Loucy (cell line): Measurements from ENCODE around the gene TBC1D8.

Experiments
- H2AFZ ChIP-seq: fragments of 200-600 bp; sonication (generic); 2 replicates; pipeline ENCODE4 v1.6.0; 2016; ENCODE audit warnings: antibody characterized with exemption, mild to moderate bottlenecking, low read length, moderate library complexity
- H3F3A ChIP-seq: fragments of 200-600 bp; 2 replicates; pipeline ENCODE4 v1.6.0; 2016; ENCODE audit warnings: antibody characterized with exemption, low read depth, mild to moderate bottlenecking
- H3K27me3 ChIP-seq: fragments of 200-600 bp; sonication (generic); 2 replicates; pipeline ENCODE4 v1.6.1; 2014; ENCODE audit warnings: low read length, mild to moderate bottlenecking; ENCODE audit not compliant: insufficient read depth, poor library complexity, severe bottlenecking
- H3K36me3 ChIP-seq: fragments of 200-600 bp; sonication (generic); 2 replicates; pipeline ENCODE4 v1.6.1; 2016; ENCODE audit warnings: low read length; ENCODE audit not compliant: insufficient read depth
- H3K4me1 ChIP-seq: fragments of 200-600 bp; sonication (generic); 2 replicates; pipeline ENCODE4 v1.5.1; 2014; ENCODE audit warnings: low read length, mild to moderate bottlenecking; ENCODE audit not compliant: insufficient read depth, poor library complexity, severe bottlenecking
- H3K4me2 ChIP-seq: fragments of 200-600 bp; sonication (generic); 2 replicates; pipeline ENCODE4 v1.6.0; 2014; ENCODE audit warnings: antibody characterized with exemption, low read length, low read depth, mild to moderate bottlenecking; ENCODE audit not compliant: poor library complexity, severe bottlenecking
- H3K4me3 ChIP-seq: fragments of 200-600 bp; sonication (generic); 2 replicates; pipeline ENCODE4 v1.5.1; 2014; ENCODE audit warnings: low read length, mild to moderate bottlenecking, mixed read lengths; ENCODE audit not compliant: poor library complexity, severe bottlenecking
- H3K79me2 ChIP-seq: fragments of 200-600 bp; sonication (generic); 2 replicates; pipeline ENCODE4 v1.6.1; 2014; ENCODE audit warnings: low read length; ENCODE audit not compliant: insufficient read depth
- H3K9ac ChIP-seq: fragments of 200-600 bp; sonication (generic); 2 replicates; pipeline ENCODE4 v1.6.0; 2014; ENCODE audit warnings: mild to moderate bottlenecking, low read depth, low read length, moderate library complexity; ENCODE audit not compliant: poor library complexity, severe bottlenecking
- H3K9me2 ChIP-seq: fragments of 200-600 bp; sonication (generic); replicated peaks from 2 replicates; pipeline ENCODE4 v1.6.1; 2016; ENCODE audit warnings: low read depth, low read length, mixed read lengths
- H3K9me3 ChIP-seq: fragments of 200-600 bp; sonication (generic); 2 replicates; pipeline ENCODE4 v1.6.1; 2014; ENCODE audit warnings: mild to moderate bottlenecking, antibody characterized with exemption, low read length, low read depth; ENCODE audit not compliant: insufficient read depth
- H4K20me1 ChIP-seq: fragments of 200-600 bp; sonication (generic); 2 replicates; pipeline ENCODE4 v1.6.0; 2014; ENCODE audit warnings: antibody characterized with exemption, low read length, mild to moderate bottlenecking; ENCODE audit not compliant: insufficient read depth, poor library complexity, severe bottlenecking
- EZH2phosphoT487 ChIP-seq: fragments of 200-600 bp; IDR thresholded peaks from 2 replicates; pipeline ENCODE4 v1.6.1; 2018; ENCODE audit warnings: antibody characterized with exemption, mild to moderate bottlenecking, moderate library complexity, borderline replicate concordance
- TF ChIP-seq, protein P1 (sequence below): fragments of 200-600 bp; sonication (generic); conservative IDR thresholded peaks from 2 replicates; pipeline ENCODE4 v1.5.1; 2014; ENCODE audit warnings: mild to moderate bottlenecking, antibody characterized with exemption, low read length

Gene TBC1D8

DNA sequence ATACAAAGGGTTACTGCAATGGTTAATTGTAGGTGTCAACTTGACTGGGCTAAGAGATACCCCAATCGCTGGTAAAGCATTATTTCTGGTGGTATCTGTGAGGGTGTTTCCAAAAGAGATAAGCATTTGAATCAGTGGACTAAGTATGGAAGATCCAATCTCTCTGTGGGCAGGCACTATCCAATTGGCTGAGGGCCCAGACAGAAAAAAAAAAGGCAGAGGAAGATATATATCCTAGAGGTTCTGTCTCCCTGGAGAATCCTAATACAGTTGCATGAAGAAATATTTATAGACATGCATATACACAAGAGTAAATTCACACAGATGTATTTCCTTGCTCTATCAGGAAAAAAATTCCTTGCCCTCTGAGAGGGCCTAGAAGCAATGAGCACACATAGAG is 43.9 kb downstream of the TBC1D8 start:
- Histone ChIP-seq H3K79me2 (no peaks in the 10 kb centered on the region), H3K9ac (no peak overlapping the region)

DNA sequence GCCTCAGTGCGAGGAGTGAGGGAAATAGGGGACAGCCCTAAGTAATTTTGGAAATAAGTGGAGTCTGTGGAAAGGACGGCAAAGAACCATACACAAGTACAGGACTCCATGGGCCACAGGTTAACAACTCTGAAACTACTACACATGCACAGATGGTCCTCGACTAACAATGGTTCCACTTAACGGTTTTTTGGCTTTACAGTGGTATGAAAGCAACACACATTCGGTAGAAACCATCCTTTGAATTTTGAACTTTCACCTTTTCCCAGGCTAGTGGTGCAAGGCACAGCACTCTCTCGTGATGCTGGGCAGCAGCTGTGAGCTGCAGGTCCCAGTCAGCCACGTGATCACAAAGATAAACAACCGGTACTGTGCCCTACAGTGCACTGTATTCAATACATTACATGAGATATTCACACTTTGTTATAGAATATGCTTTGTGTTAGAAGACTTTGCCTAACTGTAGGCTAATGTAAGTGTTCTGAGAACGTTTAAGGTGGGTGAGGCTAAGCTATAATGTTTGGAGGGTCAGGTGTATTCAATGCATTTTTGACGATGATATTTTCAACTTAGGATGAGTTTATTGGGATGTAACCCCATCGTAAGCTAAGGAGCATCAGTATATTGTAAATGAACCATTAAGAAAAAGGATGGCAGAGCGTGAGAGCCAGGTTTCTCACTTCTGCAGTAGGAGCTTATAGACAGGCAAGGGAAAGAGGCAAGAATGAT is 44.6 kb downstream of the TBC1D8 start:
- H3K9ac ChIP-seq: no peak overlapping the region
- no peaks in the 10 kb centered on the region for H3K79me2 ChIP-seq
- TF ChIP-seq, protein P1, sequence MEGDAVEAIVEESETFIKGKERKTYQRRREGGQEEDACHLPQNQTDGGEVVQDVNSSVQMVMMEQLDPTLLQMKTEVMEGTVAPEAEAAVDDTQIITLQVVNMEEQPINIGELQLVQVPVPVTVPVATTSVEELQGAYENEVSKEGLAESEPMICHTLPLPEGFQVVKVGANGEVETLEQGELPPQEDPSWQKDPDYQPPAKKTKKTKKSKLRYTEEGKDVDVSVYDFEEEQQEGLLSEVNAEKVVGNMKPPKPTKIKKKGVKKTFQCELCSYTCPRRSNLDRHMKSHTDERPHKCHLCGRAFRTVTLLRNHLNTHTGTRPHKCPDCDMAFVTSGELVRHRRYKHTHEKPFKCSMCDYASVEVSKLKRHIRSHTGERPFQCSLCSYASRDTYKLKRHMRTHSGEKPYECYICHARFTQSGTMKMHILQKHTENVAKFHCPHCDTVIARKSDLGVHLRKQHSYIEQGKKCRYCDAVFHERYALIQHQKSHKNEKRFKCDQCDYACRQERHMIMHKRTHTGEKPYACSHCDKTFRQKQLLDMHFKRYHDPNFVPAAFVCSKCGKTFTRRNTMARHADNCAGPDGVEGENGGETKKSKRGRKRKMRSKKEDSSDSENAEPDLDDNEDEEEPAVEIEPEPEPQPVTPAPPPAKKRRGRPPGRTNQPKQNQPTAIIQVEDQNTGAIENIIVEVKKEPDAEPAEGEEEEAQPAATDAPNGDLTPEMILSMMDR: no peak
- TF ChIP-seq EZH2phosphoT487: no peak
- H4K20me1 ChIP-seq: no peaks in the 10 kb centered on the region
- H3K36me3 ChIP-seq: no peaks in the 10 kb centered on the region
- H3K4me1 ChIP-seq: no peaks in the 10 kb centered on the region
- no peak overlapping the region for H3K4me2 ChIP-seq
- no peaks in the 10 kb centered on the region; the same call in 1 of the 2 replicates for H3K9me3 ChIP-seq
- H2AFZ ChIP-seq: no peak overlapping the region
- no peaks in the 10 kb centered on the region for H3F3A ChIP-seq
- no peaks in the 10 kb centered on the region for H3K9me2 ChIP-seq
- no peaks in the 10 kb centered on the region for H3K27me3 ChIP-seq
- no peak overlapping the region for H3K4me3 ChIP-seq

More for the DNA sequence above, 43.9 kb downstream of the TBC1D8 start:
- Histone ChIP-seq H4K20me1 (no peaks in the 10 kb centered on the region), H3K4me3 (no peak overlapping the region), H2AFZ (no peak overlapping the region), H3K36me3 (no peaks in the 10 kb centered on the region), H3K9me2 (no peaks in the 10 kb centered on the region), H3K27me3 (no peaks in the 10 kb centered on the region), H3K9me3 (no peaks in the 10 kb centered on the region), H3K4me1 (no peaks in the 10 kb centered on the region), H3F3A (no peaks in the 10 kb centered on the region), H3K4me2 (no peak overlapping the region)
- no peak for TF ChIP-seq EZH2phosphoT487
- TF ChIP-seq, protein P1: no peak

DNA sequence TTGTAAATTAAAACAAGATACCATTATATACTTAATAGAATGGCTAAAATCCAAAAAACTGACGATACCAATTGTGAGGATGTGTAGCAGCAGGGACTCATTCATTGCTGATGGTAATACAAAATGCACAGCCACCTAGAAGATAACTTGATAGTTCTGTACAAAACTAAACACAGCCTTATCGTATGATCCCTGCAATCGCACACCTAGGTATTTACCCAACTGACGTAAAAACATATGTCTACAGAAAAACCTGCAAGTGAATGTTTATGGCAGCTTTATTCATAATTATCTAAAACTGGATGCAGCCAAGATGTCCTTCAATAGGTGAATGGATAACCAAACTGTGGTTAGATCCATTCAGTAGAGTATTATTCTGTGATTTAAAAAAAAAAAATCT is 45.5 kb downstream of the TBC1D8 start:
- H3K4me3 ChIP-seq: no peak overlapping the region
- H3K4me1 ChIP-seq: no peaks in the 10 kb centered on the region
- no peak overlapping the region for H3K4me2 ChIP-seq
- H4K20me1 ChIP-seq: no peaks in the 10 kb centered on the region
- no peaks in the 10 kb centered on the region; the same call in 1 of the 2 replicates for H3K9me3 ChIP-seq
- TF ChIP-seq EZH2phosphoT487: no peak
- TF ChIP-seq, protein P1: no peak
- H3F3A ChIP-seq: no peaks in the 10 kb centered on the region
- no peaks in the 10 kb centered on the region for H3K27me3 ChIP-seq
- no peak overlapping the region for H3K9ac ChIP-seq
- no peaks in the 10 kb centered on the region for H3K79me2 ChIP-seq
- no peaks in the 10 kb centered on the region for H3K36me3 ChIP-seq
- no peak overlapping the region for H2AFZ ChIP-seq
- no peaks in the 10 kb centered on the region for H3K9me2 ChIP-seq
